Midbrain (tissue), 1 donor: ENCODE measurements around the gene OSR1.
"Not testable (repeated sequence)": the region's sequence is repeated elsewhere in the genome, so short reads cannot be mapped to it uniquely, and the experiment has no call there.

ENCODE experiments used
- DNase-seq: peaks from one replicate; lab custom pipeline; 2025; lab: John Stamatoyannopoulos, UW

The OSR1 gene

GRCh38 chr2:19358242-19359020 lies at the start of gene OSR1:
Gene OSR1 (minus strand): TSS chr2:19358623. CDS start chr2:19353805, 4,818 bp downstream.
- DNase-seq, result no peak

GRCh38 chr2:19403785-19404184 lies 45.4 kb upstream of the OSR1 start:
- DNase-seq, result no peak

- no peak for DNase-seq
Observed at GRCh38 chr2:19392191-19392590, 33.8 kb upstream of the OSR1 start.

- not testable (repeated sequence) for DNase-seq
Observed at GRCh38 chr2:19389469-19389868, 31.0 kb upstream of the OSR1 start.

- DNase-seq, result no peak
Observed at GRCh38 chr2:19380532-19380931, 22.1 kb upstream of the OSR1 start.

- no peak for DNase-seq
Observed at GRCh38 chr2:19378939-19379338, 20.5 kb upstream of the OSR1 start.

GRCh38 chr2:19377717-19378116 lies 19.3 kb upstream of the OSR1 start:
- no peak for DNase-seq

- DNase-seq, result no peak
Observed at GRCh38 chr2:19373352-19373751, 14.9 kb upstream of the OSR1 start.

GRCh38 chr2:19371996-19372582 lies 13.7 kb upstream of the OSR1 start:
- DNase-seq, result no peak

GRCh38 chr2:19369341-19369955 lies 11.0 kb upstream of the OSR1 start:
- DNase-seq, result no peak

GRCh38 chr2:19368760-19369159 lies 10.3 kb upstream of the OSR1 start:
- no peak for DNase-seq

GRCh38 chr2:19367326-19367725 lies 8.9 kb upstream of the OSR1 start:
- DNase-seq, result no peak

- DNase-seq, result no peak
Observed at GRCh38 chr2:19365126-19365525, 6.7 kb upstream of the OSR1 start.

- no peak for DNase-seq
Observed at GRCh38 chr2:19364014-19364413, 5.6 kb upstream of the OSR1 start.

- DNase-seq, result no peak
Observed at GRCh38 chr2:19363474-19363778, 5.0 kb upstream of the OSR1 start.

GRCh38 chr2:19362755-19363473 lies 4.5 kb upstream of the OSR1 start:
- DNase-seq, result peak; percentile 77

- DNase-seq, result no peak
Observed at GRCh38 chr2:19362094-19362754, 3.8 kb upstream of the OSR1 start.

- no peak for DNase-seq
Observed at GRCh38 chr2:19361325-19361990, 3.0 kb upstream of the OSR1 start.

GRCh38 chr2:19360966-19361321 lies 2.5 kb upstream of the OSR1 start:
- DNase-seq, result no peak

GRCh38 chr2:19360266-19360965 lies 2.0 kb upstream of the OSR1 start:
- no peak for DNase-seq

- no peak for DNase-seq
Observed at GRCh38 chr2:19359456-19359855, 1.0 kb upstream of the OSR1 start.
